Activated CD8-positive, alpha-beta memory T cell treated with anti-CD3 and anti-CD28 coated beads for 48 hours (primary cell): ENCODE data around the gene KIF23.

ENCODE experiments used
- DNase-seq, 3 experiments: peaks; one replicate each; pipeline ENCODE4 v3.0.0-alpha.2; 2020; ENCODE audit warnings: low read depth in 2 of 3, low spot score in 2 of 3

KIF23 gene

GRCh38 chr15:69463182-69463756 lies 49.1 kb downstream of the KIF23 start:
- no peak for DNase-seq

GRCh38 chr15:69465253-69465652 lies 51.1 kb downstream of the KIF23 start:
- DNase-seq, result no peak

GRCh38 chr15:69466733-69467132 lies 52.6 kb downstream of the KIF23 start:
- DNase-seq, result no peak

- no peak for DNase-seq
Observed at GRCh38 chr15:69467636-69468035, 53.5 kb downstream of the KIF23 start.

GRCh38 chr15:69468241-69469121 lies 54.3 kb downstream of the KIF23 start:
- DNase-seq, result peak in 2 of 3 experiments; percentile 51 to 65

- DNase-seq, result no peak
Observed at GRCh38 chr15:69469467-69470201, 55.5 kb downstream of the KIF23 start.

- no peak for DNase-seq
Observed at GRCh38 chr15:69472046-69472445, 57.9 kb downstream of the KIF23 start.

GRCh38 chr15:69472562-69472961 lies 58.4 kb downstream of the KIF23 start:
- no peak for DNase-seq

- no peak for DNase-seq
Observed at GRCh38 chr15:69474291-69474690, 60.1 kb downstream of the KIF23 start.

GRCh38 chr15:69474846-69475455 lies 60.8 kb downstream of the KIF23 start:
- DNase-seq, result no peak

- peak in 1 of 3 experiments; percentile 60 for DNase-seq
Observed at GRCh38 chr15:69475769-69476358, 61.7 kb downstream of the KIF23 start.

- DNase-seq, result no peak
Observed at GRCh38 chr15:69476704-69477473, 62.7 kb downstream of the KIF23 start.

- DNase-seq, result no peak
Observed at GRCh38 chr15:69478259-69478781, 64.2 kb downstream of the KIF23 start.

- DNase-seq, result no peak
Observed at GRCh38 chr15:69479081-69479480, 64.9 kb downstream of the KIF23 start.

GRCh38 chr15:69479971-69480370 lies 65.8 kb downstream of the KIF23 start:
- DNase-seq, result no peak

- no peak for DNase-seq
Observed at GRCh38 chr15:69480932-69481331, 66.8 kb downstream of the KIF23 start.

- no peak for DNase-seq
Observed at GRCh38 chr15:69482686-69483256, 68.6 kb downstream of the KIF23 start.

- DNase-seq, result no peak
Observed at GRCh38 chr15:69484837-69485236, 70.7 kb downstream of the KIF23 start.

GRCh38 chr15:69486481-69487110 lies 72.4 kb downstream of the KIF23 start:
- no peak for DNase-seq
